ENCODE data around the gene DNAAF6. TPM values are rescaled to one million over a fixed set of nuclear protein-coding genes. Genes with fewer than 3 reads are reported as not detected.

The DNAAF6 gene
- total and polyA plus RNA-seq, 2 donors = 0.05 to 0.09 TPM

DNA sequence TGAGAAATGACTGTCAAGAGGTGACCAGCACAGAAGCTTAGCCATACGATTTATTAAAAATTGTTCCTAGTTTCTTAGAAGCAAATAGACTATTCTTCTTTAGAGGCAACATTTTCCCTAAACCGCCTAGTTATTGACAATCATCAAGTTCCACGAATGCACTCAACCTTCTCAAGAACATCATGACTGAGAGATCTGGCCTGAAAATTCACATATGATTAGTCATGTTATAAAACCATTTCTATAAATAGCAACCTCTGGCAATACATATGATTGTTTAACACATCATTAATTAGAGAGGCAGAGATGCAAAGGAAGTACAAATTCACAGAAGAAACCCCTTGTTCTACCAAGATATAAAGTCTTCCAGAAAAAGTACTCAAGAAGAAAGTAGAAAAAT is 6.9 kb upstream of the DNAAF6 start:
- Histone ChIP-seq H3K4me3 (ENCODE audit: low read length in 2 of 2) (no peak overlapping the region), H3K9me3 (ENCODE audit: control insufficient read depth in 2 of 2, insufficient read depth in 1 of 2, low read length in 1 of 2) (no peaks in the 10 kb centered on the region), H3K36me3 (ENCODE audit: control insufficient read depth in 2 of 2, insufficient read depth in 2 of 2, low read length in 1 of 2) (no peaks in the 10 kb centered on the region), H3K4me1 (ENCODE audit: control insufficient read depth in 2 of 2, insufficient read depth in 2 of 2, low read length in 2 of 2) (no peaks in the 10 kb centered on the region), H3K27ac (ENCODE audit: low read depth in 1 of 2, low read length in 1 of 2) (no peak overlapping the region), H3K27me3 (ENCODE audit: control insufficient read depth in 2 of 2, insufficient read depth in 1 of 2, low read length in 1 of 2) (no peaks in the 10 kb centered on the region)
- DNase-seq (ENCODE audit: low read depth in 6 of 9, low spot score in 9 of 9) = no peak
- 96% methylated on average over 3 of the region's 3 CpGs for WGBS

DNA sequence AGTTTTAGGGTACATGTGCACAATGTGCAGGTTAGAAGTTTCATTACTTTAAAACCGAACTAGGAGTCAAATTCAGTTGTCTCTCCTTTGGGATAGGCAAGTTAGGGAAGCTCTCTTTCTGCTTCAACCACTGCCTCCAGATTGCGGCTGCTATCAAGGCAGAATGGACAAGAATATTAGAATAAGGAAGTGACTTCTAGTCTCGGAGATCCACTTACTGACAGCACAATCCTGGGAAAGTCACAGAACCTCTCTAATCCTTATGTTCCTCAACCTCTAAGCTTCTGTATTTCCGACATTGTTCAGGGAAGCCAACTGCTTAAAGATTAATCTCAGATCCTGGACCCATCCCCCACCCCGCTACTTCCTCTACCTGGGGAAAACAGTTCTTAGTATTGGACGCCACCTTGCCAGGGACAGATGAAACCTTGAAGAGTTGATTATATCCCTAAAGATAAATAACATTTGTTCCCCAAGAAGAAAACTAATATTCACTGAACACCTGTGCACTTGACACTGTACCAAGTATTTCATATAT is 2.3 kb upstream of the DNAAF6 start:
- DNase-seq (ENCODE audit: low read depth in 6 of 9, low spot score in 9 of 9) = no peak
- H3K4me1 ChIP-seq (ENCODE audit: control insufficient read depth in 2 of 2, insufficient read depth in 2 of 2, low read length in 2 of 2) = no peaks in the 10 kb centered on the region
- H3K36me3 ChIP-seq (ENCODE audit: control insufficient read depth in 2 of 2, insufficient read depth in 2 of 2, low read length in 1 of 2) = no peaks in the 10 kb centered on the region
- WGBS = 94% methylated on average over 6 of the region's 6 CpGs
- H3K9me3 ChIP-seq (ENCODE audit: control insufficient read depth in 2 of 2, insufficient read depth in 1 of 2, low read length in 1 of 2) = no peaks in the 10 kb centered on the region
- H3K4me3 ChIP-seq (ENCODE audit: low read length in 2 of 2) = no peak overlapping the region
- no peaks in the 10 kb centered on the region for H3K27me3 ChIP-seq (ENCODE audit: control insufficient read depth in 2 of 2, insufficient read depth in 1 of 2, low read length in 1 of 2)
- H3K27ac ChIP-seq (ENCODE audit: low read depth in 1 of 2, low read length in 1 of 2) = no peak overlapping the region

DNA sequence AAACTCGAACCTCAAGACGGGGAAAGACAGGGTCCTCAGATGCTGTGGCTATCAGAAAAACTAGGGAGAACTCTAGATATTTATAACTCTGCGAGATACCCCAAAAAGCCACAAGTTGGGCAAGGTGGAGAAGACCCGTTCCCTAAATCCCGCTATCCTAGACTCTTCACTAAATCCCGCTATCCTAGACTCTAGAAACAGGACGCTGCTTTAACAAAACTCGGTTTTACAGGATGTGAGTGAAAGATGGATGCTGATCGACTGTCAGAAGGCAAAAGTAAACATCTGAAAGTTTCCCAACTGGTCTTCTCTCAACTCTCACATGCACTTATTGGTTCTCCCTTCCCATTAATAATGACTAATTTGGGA is 270 bp downstream of the DNAAF6 start:
- WGBS = 60% methylated on average over 9 of the region's 9 CpGs
- Histone ChIP-seq H3K36me3 (ENCODE audit: control insufficient read depth in 2 of 2, insufficient read depth in 2 of 2, low read length in 1 of 2) (no peaks in the 10 kb centered on the region), H3K27me3 (ENCODE audit: control insufficient read depth in 2 of 2, insufficient read depth in 1 of 2, low read length in 1 of 2) (no peaks in the 10 kb centered on the region), H3K4me3 (ENCODE audit: low read length in 2 of 2) (no peak overlapping the region), H3K4me1 (ENCODE audit: control insufficient read depth in 2 of 2, insufficient read depth in 2 of 2, low read length in 2 of 2) (no peaks in the 10 kb centered on the region), H3K9me3 (ENCODE audit: control insufficient read depth in 2 of 2, insufficient read depth in 1 of 2, low read length in 1 of 2) (no peaks in the 10 kb centered on the region), H3K27ac (ENCODE audit: low read depth in 1 of 2, low read length in 1 of 2) (no peak overlapping the region)
- DNase-seq (ENCODE audit: low read depth in 6 of 9, low spot score in 9 of 9) = no peak

DNA sequence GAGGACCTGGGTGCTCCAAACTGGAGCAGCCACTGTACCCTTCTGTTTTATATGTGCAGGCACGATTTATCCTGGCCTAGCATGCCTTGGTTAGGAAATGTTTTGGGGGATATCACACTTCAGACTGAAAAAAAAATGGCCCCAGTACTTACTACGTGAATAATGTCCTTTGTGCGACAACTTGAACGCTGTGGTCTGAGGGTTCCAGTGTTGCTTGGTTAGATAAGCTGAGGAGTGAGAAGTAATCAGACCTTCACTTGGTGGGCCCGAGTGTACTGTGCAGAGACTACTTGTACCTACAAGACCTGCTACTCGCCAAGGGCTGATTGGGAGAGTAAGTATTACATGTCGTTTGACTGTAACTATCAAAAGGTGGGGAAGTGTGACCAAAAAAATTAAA is 678 bp downstream of the DNAAF6 start:
- WGBS = 96% methylated on average over 7 of the region's 7 CpGs
- Histone ChIP-seq H3K4me1 (ENCODE audit: control insufficient read depth in 2 of 2, insufficient read depth in 2 of 2, low read length in 2 of 2) (no peaks in the 10 kb centered on the region), H3K36me3 (ENCODE audit: control insufficient read depth in 2 of 2, insufficient read depth in 2 of 2, low read length in 1 of 2) (no peaks in the 10 kb centered on the region), H3K27ac (ENCODE audit: low read depth in 1 of 2, low read length in 1 of 2) (no peak overlapping the region), H3K27me3 (ENCODE audit: control insufficient read depth in 2 of 2, insufficient read depth in 1 of 2, low read length in 1 of 2) (no peaks in the 10 kb centered on the region), H3K9me3 (ENCODE audit: control insufficient read depth in 2 of 2, insufficient read depth in 1 of 2, low read length in 1 of 2) (no peaks in the 10 kb centered on the region), H3K4me3 (ENCODE audit: low read length in 2 of 2) (no peak overlapping the region)
- no peak for DNase-seq (ENCODE audit: low read depth in 6 of 9, low spot score in 9 of 9)

DNA sequence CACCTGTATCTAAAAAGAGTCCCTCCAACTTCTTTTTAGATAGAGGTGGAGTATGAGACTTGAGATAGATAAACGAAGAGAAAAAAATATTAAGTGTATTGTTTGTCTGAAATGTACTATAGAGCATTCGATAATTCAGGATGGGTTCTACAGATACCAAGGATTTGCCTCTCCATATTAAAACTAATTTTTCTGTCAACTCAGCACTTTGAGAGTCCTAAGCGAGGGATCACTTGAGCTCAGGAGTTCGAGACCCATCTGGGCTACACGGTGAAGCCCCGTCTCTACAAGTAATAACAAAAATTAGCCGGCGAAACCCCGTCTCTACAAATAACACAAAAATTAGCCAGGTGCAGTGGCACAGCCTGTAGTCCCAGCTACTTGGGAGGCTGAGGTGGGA is 1.5 kb downstream of the DNAAF6 start:
- no peak overlapping the region for H3K27ac ChIP-seq (ENCODE audit: low read depth in 1 of 2, low read length in 1 of 2)
- H3K9me3 ChIP-seq (ENCODE audit: control insufficient read depth in 2 of 2, insufficient read depth in 1 of 2, low read length in 1 of 2) = no peaks in the 10 kb centered on the region
- no peaks in the 10 kb centered on the region for H3K36me3 ChIP-seq (ENCODE audit: control insufficient read depth in 2 of 2, insufficient read depth in 2 of 2, low read length in 1 of 2)
- no peaks in the 10 kb centered on the region for H3K27me3 ChIP-seq (ENCODE audit: control insufficient read depth in 2 of 2, insufficient read depth in 1 of 2, low read length in 1 of 2)
- no peaks in the 10 kb centered on the region for H3K4me1 ChIP-seq (ENCODE audit: control insufficient read depth in 2 of 2, insufficient read depth in 2 of 2, low read length in 2 of 2)
- no peak overlapping the region for H3K4me3 ChIP-seq (ENCODE audit: low read length in 2 of 2)
- DNase-seq (ENCODE audit: low read depth in 6 of 9, low spot score in 9 of 9) = no peak
- WGBS = 98% methylated on average over 9 of the region's 9 CpGs

DNA sequence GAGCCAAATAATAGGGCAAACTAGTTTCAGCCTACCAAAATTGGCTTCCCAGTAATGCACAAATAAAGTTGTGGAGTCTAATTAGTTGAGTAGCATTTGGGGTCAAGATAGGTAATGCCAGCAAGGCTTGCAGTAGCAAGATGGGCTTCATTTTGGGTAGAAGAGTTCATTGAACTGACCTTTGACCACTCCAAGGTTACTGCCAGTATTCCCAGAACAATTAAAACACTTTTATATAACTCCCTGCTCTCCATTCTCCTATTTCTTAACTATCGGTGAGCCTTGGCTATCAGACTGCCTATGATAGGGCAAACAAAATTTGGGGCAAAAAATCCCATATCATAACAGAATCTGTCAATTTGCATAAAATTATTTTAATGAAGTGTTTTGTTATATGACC is 7.1 kb downstream of the DNAAF6 start:
- DNase-seq (ENCODE audit: low read depth in 6 of 9, low spot score in 9 of 9) = no peak
- H3K27ac ChIP-seq (ENCODE audit: low read depth in 1 of 2, low read length in 1 of 2) = no peak overlapping the region
- H3K4me3 ChIP-seq (ENCODE audit: low read length in 2 of 2) = no peak overlapping the region
- H3K4me1 ChIP-seq (ENCODE audit: control insufficient read depth in 2 of 2, insufficient read depth in 2 of 2, low read length in 2 of 2) = no peaks in the 10 kb centered on the region
- H3K36me3 ChIP-seq (ENCODE audit: control insufficient read depth in 2 of 2, insufficient read depth in 2 of 2, low read length in 1 of 2) = no peaks in the 10 kb centered on the region
- H3K9me3 ChIP-seq (ENCODE audit: control insufficient read depth in 2 of 2, insufficient read depth in 1 of 2, low read length in 1 of 2) = no peaks in the 10 kb centered on the region
- 94% methylated on average over 1 of the region's 1 CpG for WGBS
- H3K27me3 ChIP-seq (ENCODE audit: control insufficient read depth in 2 of 2, insufficient read depth in 1 of 2, low read length in 1 of 2) = no peaks in the 10 kb centered on the region

DNA sequence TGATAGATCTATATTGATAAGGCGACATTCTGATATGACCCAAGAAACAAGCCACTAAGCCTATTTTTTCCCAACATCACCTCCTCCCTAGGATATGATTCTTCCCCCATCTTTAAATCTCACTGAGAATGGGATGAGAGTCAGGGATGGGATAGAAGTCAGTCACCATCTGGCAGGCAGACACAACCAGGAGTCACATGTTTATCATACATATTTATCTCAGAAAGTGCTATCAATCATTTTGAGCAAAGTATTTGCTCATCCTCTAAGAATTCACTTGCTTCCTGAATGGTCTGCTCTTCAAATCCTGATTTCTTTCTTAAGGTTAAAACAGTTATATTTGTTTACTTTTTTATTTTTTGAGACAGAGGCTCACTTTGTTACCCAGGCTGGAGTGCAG is 20.3 kb downstream of the DNAAF6 start:
- H3K27ac ChIP-seq (ENCODE audit: low read depth in 1 of 2, low read length in 1 of 2) = no peak overlapping the region
- H3K9me3 ChIP-seq (ENCODE audit: control insufficient read depth in 2 of 2, insufficient read depth in 1 of 2, low read length in 1 of 2) = no peaks in the 10 kb centered on the region
- H3K36me3 ChIP-seq (ENCODE audit: control insufficient read depth in 2 of 2, insufficient read depth in 2 of 2, low read length in 1 of 2) = no peaks in the 10 kb centered on the region
- WGBS = 97% methylated on average over 1 of the region's 1 CpG
- no peaks in the 10 kb centered on the region for H3K27me3 ChIP-seq (ENCODE audit: control insufficient read depth in 2 of 2, insufficient read depth in 1 of 2, low read length in 1 of 2)
- H3K4me1 ChIP-seq (ENCODE audit: control insufficient read depth in 2 of 2, insufficient read depth in 2 of 2, low read length in 2 of 2) = no peaks in the 10 kb centered on the region
- no peak for DNase-seq (ENCODE audit: low read depth in 6 of 9, low spot score in 9 of 9)
- no peak overlapping the region for H3K4me3 ChIP-seq (ENCODE audit: low read length in 2 of 2)

DNA sequence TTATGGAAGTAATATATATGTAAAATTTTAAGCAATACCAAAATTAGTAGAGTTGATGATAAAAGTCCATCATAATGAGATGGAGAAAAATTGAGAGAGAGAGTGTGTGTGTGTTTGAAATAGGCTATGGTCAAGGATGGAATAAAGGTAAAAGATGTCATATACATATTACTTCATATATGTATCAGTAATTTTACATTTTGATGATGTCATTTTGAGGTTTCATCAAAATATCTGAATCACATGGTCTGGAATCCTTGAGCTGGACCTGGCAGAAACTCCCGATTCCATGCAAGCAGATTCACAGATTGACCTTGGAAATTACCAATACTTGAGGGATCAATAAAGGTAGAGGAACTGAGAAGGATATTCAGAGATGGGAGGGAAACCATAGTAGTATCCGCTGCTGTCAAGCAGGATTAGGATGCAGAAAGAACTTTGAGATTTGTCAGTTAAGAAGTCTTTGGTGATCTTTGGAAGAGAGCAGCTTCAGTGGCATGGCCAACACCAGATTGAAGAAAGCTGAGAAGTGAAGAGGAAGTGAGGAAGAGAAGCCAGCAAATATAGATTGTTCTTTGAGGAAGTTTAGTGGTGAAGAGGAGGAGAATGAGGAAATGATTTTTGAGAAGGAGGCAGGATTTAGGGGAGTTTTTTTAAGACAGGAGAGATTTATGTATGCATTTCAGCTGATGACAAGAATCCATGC is 21.5 kb downstream of the DNAAF6 start:
- 93% methylated on average over 2 of the region's 2 CpGs for WGBS

DNA sequence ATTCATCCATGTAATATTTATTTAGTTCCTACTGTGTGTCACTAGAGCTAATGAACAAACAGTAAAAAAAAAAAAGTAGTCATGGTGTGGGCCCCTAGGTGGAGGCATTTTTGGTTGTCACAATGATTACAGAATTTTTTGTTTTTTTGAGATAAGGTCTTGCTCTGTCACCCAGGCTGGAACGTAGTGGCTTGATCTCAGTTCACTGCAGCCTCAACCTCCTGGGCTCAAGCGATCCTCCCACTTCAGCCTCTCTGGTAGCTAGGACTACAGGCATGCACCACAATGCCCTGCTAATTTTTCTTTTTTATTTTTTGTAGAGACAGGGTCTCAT is 22.0 kb downstream of the DNAAF6 start:
- Histone ChIP-seq H3K27ac (ENCODE audit: low read depth in 1 of 2, low read length in 1 of 2) (no peak overlapping the region), H3K36me3 (ENCODE audit: control insufficient read depth in 2 of 2, insufficient read depth in 2 of 2, low read length in 1 of 2) (no peaks in the 10 kb centered on the region), H3K4me3 (ENCODE audit: low read length in 2 of 2) (no peak overlapping the region), H3K9me3 (ENCODE audit: control insufficient read depth in 2 of 2, insufficient read depth in 1 of 2, low read length in 1 of 2) (no peaks in the 10 kb centered on the region), H3K4me1 (ENCODE audit: control insufficient read depth in 2 of 2, insufficient read depth in 2 of 2, low read length in 2 of 2) (no peaks in the 10 kb centered on the region), H3K27me3 (ENCODE audit: control insufficient read depth in 2 of 2, insufficient read depth in 1 of 2, low read length in 1 of 2) (no peaks in the 10 kb centered on the region)
- no peak for DNase-seq (ENCODE audit: low read depth in 6 of 9, low spot score in 9 of 9)
- WGBS = 82% methylated on average over 2 of the region's 2 CpGs

More for the DNA sequence above, 21.5 kb downstream of the DNAAF6 start:
- DNase-seq (ENCODE audit: low read depth in 6 of 9, low spot score in 9 of 9) = no peak
- Histone ChIP-seq H3K9me3 (ENCODE audit: control insufficient read depth in 2 of 2, insufficient read depth in 1 of 2, low read length in 1 of 2) (no peaks in the 10 kb centered on the region), H3K4me1 (ENCODE audit: control insufficient read depth in 2 of 2, insufficient read depth in 2 of 2, low read length in 2 of 2) (no peaks in the 10 kb centered on the region), H3K4me3 (ENCODE audit: low read length in 2 of 2) (no peak overlapping the region), H3K27ac (ENCODE audit: low read depth in 1 of 2, low read length in 1 of 2) (no peak overlapping the region), H3K36me3 (ENCODE audit: control insufficient read depth in 2 of 2, insufficient read depth in 2 of 2, low read length in 1 of 2) (no peaks in the 10 kb centered on the region), H3K27me3 (ENCODE audit: control insufficient read depth in 2 of 2, insufficient read depth in 1 of 2, low read length in 1 of 2) (no peaks in the 10 kb centered on the region)

All from thymus (tissue), 11 donors.